GM19463 (cell line): ENCODE measurements around the gene LRRC75A.
A peak's percentile ranks its signal among the peaks of the same experiment; 100 is the strongest.
"Not testable (repeated sequence)": the region's sequence is repeated elsewhere in the genome, so short reads cannot be mapped to it uniquely, and the experiment has no call there.

ENCODE experiments used
- ATAC-seq: cut with Tn5 transposase; IDR thresholded peaks from one replicate; pipeline ENCODE4 v1.9.1; 2021; ENCODE audit warnings: mild to moderate bottlenecking, moderate library complexity; ENCODE audit not compliant: unreplicated experiment

LRRC75A gene

GRCh38 chr17:16491703-16492612, at the start of gene LRRC75A:
Gene LRRC75A (minus strand): TSS chr17:16492193. CDS start chr17:16491990, 203 bp downstream.
- ATAC-seq = peak; percentile 72

- no peak for ATAC-seq
Measured at GRCh38 chr17:16537130-16537458, 45.1 kb upstream of the LRRC75A start.

GRCh38 chr17:16534236-16534635, 42.2 kb upstream of the LRRC75A start:
- ATAC-seq = no peak

- ATAC-seq = no peak
Measured at GRCh38 chr17:16529906-16530305, 37.9 kb upstream of the LRRC75A start.

- ATAC-seq = no peak
Measured at GRCh38 chr17:16527298-16527697, 35.3 kb upstream of the LRRC75A start.

- ATAC-seq = not testable (repeated sequence)
Measured at GRCh38 chr17:16525556-16525955, 33.6 kb upstream of the LRRC75A start.

GRCh38 chr17:16521070-16521727, 29.2 kb upstream of the LRRC75A start:
- peak; percentile 72 for ATAC-seq

- ATAC-seq = no peak
Measured at GRCh38 chr17:16519021-16519420, 27.0 kb upstream of the LRRC75A start.

- ATAC-seq = no peak
Measured at GRCh38 chr17:16517477-16517876, 25.5 kb upstream of the LRRC75A start.

- ATAC-seq = no peak
Measured at GRCh38 chr17:16516594-16517051, 24.6 kb upstream of the LRRC75A start.

GRCh38 chr17:16515933-16516332, 23.9 kb upstream of the LRRC75A start:
- no peak for ATAC-seq

GRCh38 chr17:16513873-16514272, 21.9 kb upstream of the LRRC75A start:
- ATAC-seq = no peak

- ATAC-seq = no peak
Measured at GRCh38 chr17:16512011-16512410, 20.0 kb upstream of the LRRC75A start.

- no peak for ATAC-seq
Measured at GRCh38 chr17:16511593-16511992, 19.6 kb upstream of the LRRC75A start.

- no peak for ATAC-seq
Measured at GRCh38 chr17:16507918-16508533, 16.0 kb upstream of the LRRC75A start.

- no peak for ATAC-seq
Measured at GRCh38 chr17:16506188-16506587, 14.2 kb upstream of the LRRC75A start.

GRCh38 chr17:16504984-16505383, 13.0 kb upstream of the LRRC75A start:
- ATAC-seq = no peak

GRCh38 chr17:16496820-16497489, 5.0 kb upstream of the LRRC75A start:
- no peak for ATAC-seq

GRCh38 chr17:16495980-16496819, 4.2 kb upstream of the LRRC75A start:
- no peak for ATAC-seq

GRCh38 chr17:16495561-16495960, 3.6 kb upstream of the LRRC75A start:
- no peak for ATAC-seq
